ENCODE measurements around the gene PPIC. TPM values are rescaled to one million over a fixed set of nuclear protein-coding genes. Genes with fewer than 3 reads are reported as not detected.

The PPIC gene
- 25.1 TPM for total RNA-seq

DNA sequence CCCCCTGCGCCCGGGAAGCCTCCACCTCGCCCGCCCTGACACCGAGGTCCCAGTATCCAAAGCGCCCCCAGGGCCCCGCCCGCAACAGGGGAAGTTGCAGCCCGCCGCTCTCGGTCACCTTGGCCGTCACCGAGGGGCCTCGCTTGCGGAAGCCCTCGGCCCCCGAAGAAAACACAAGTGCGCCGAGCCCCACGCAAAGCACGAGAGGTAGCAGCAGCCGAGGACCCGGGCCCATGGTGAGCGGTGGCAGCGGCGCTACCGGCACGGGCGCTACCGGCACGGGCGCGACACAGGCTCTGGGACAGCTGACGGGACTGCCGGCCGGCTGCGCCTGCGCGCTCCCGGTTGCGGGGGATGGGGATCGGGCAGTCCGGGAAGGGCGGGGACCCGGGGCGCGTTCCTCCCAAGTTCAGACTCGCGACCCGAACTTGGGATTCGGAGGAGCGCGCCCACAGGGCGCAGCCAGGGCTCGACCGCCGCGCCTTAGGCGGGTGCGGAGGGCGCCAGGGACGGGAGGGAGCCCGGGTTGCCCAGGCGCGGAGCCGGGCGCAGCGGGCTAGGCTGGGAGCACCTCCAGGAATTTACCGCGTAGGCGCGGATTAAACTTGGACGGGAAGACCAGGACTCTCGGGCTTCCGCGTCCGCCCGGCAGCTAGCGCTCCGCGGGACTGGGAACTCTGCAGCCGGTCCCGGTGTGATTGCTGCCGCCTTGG, at the start of gene PPIC:
TSS of gene PPIC (minus strand) at position 335 of the 713 bp plus-strand sequence. CDS start at position 235, 100 bp downstream.
- peak; percentile 92 for ATAC-seq
- intact Hi-C loops (cut with DNase I): no loop called here

DNA sequence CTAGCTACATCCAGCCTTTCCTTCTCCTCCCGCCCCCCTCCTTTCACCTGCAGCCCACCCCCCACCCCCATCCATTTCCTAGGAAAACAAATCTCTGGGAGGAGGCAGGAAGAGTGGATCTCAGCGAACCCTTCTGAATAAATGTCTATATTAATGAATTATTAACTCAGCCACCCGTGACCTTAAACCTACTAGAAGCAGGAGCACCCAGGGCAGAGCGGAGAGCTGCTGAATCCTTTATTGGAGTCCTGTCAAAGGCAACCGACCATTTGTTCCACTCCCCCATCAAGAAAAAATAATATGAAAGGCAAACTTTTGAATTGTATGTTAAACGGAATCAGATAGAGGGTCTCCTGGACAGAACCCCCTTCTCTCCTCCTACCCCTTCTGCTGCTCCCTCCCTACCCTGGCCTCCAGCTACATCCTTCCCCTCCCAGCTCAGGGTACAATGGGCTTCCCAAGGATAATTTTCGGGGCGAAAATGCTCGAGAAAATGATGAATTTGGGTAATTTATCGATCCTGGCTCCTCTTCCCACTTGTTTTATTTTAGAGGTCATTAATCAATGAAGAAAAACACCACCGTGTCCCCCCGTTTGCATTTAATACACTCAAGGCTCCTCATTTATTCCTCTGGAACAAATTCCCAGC, 49.2 kb upstream of the PPIC start:
- DNase-seq (ENCODE audit: low spot score) (no peak), ATAC-seq (no peak)
- intact Hi-C loops (cut with DNase I): no loop called here

More for the DNA sequence above, at the start of gene PPIC:
- DNase-seq (ENCODE audit: low spot score): peak; percentile 88

- DNase-seq (ENCODE audit: low spot score) (no peak), ATAC-seq (no peak)
- intact Hi-C loops (cut with DNase I): no loop called here
Observed at GRCh38 chr5:123084730-123085605, 48.4 kb upstream of the PPIC start.

DNA sequence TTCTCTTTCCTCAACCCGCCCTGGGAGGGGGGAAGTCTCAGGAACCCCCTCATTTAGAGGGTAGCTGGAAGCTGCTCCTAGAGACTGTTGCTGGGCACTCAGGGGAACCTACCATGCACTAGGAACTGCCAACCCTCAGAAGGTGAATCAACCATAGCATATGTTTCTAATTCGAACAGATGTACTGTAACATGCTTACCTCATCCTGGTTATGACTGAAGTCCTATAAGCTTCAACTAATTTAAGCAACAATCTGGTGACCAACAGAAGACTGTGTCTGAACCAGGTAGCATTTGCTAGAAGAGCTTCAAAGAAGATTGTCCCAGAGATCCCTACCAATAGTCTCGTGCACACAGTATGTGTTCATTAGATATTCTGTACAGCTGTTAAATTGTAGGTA, 46.8 kb upstream of the PPIC start:
- DNase-seq (ENCODE audit: low spot score) (no peak), ATAC-seq (no peak)
- intact Hi-C loops (cut with DNase I): no loop called here

- intact Hi-C loops (cut with DNase I): no loop called here
- ATAC-seq (no peak), DNase-seq (ENCODE audit: low spot score) (no peak)
Observed at GRCh38 chr5:123080215-123080614, 43.7 kb upstream of the PPIC start.

DNA sequence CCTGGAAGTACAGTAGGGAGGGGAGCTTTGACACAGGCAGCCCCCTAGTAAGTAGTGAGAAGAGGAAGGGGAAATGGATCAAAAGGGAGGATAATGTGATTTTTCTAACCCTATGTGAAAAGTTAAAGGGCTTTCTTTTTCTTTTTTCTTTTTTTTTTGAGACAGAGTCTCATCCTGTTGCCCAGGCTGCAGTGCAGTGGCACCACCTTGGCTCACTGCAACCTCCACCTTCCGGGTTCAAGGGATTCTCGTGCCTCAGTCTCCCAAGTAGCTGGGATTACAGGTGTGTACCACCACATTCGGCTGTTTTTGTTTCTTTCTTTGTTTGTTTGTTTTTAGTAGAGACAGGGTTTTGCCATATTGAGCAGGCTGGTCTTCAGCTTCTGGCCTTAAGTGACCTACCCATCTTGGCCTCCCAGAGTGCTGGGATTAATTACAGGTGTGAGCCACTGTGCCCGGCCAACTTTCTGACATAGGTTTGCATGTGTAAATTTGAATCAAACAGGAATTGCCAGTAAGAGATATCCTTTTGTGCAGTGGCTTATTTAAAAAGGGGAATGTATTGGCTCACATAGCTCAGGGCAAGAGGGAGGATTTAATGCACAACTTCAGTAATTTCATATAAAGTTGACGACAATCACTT, 39.1 kb upstream of the PPIC start:
- DNase-seq (ENCODE audit: low spot score) (no peak), ATAC-seq (no peak)
- intact Hi-C loops (cut with DNase I): no loop called here

DNA sequence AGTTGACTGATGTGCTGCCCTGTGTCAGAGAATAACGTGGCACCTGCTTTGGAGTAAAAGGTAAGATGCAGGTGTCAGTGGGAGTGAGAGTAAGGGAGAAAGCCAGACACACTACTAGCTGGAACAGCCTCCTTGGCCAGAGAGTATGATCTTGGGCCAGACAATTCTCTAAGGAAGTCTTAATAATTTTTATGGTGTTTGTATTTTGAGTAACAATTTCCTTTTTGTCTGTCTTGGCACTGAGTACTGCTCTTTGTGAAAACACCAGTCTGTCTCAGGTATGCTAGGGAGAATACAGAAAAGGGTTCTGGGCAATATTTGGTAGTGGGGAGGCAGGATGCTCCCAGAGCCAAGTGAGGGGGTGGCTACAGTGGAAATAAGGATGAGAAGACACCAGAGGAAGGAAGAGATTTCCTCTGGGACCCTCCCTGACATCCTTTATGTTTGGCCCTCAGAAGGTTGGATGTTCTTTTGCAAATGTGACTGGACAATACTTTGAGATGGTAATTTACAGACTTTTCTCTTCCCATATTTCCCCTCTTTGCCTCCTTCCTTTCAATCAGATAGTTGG, 31.9 kb upstream of the PPIC start:
- intact Hi-C loops (cut with DNase I): no loop called here

GRCh38 chr5:123066016-123066415, 29.5 kb upstream of the PPIC start:
- DNase-seq (ENCODE audit: low spot score): no peak
- intact Hi-C loops (cut with DNase I): no loop called here
- ATAC-seq: no peak

More for the DNA sequence above, 31.9 kb upstream of the PPIC start:
- DNase-seq (ENCODE audit: low spot score) (no peak), ATAC-seq (no peak)

GRCh38 chr5:123059455-123059854, 22.9 kb upstream of the PPIC start:
- no peak for ATAC-seq
- intact Hi-C loops (cut with DNase I): no loop called here
- no peak for DNase-seq (ENCODE audit: low spot score)

GRCh38 chr5:123051206-123051605, 14.7 kb upstream of the PPIC start:
- ATAC-seq (no peak), DNase-seq (ENCODE audit: low spot score) (no peak)
- intact Hi-C loops (cut with DNase I): loop anchor here (5.0 kb wide), 1 partner anchor 744 kb away; no protein-coding TSS in a partner anchor

GRCh38 chr5:123047706-123048105, 11.2 kb upstream of the PPIC start:
- no peak for DNase-seq (ENCODE audit: low spot score)
- ATAC-seq: no peak
- intact Hi-C loops (cut with DNase I): no loop called here

- DNase-seq (ENCODE audit: low spot score): no peak
- ATAC-seq: no peak
- intact Hi-C loops (cut with DNase I): no loop called here
Observed at GRCh38 chr5:123046222-123046621, 9.7 kb upstream of the PPIC start.

DNA sequence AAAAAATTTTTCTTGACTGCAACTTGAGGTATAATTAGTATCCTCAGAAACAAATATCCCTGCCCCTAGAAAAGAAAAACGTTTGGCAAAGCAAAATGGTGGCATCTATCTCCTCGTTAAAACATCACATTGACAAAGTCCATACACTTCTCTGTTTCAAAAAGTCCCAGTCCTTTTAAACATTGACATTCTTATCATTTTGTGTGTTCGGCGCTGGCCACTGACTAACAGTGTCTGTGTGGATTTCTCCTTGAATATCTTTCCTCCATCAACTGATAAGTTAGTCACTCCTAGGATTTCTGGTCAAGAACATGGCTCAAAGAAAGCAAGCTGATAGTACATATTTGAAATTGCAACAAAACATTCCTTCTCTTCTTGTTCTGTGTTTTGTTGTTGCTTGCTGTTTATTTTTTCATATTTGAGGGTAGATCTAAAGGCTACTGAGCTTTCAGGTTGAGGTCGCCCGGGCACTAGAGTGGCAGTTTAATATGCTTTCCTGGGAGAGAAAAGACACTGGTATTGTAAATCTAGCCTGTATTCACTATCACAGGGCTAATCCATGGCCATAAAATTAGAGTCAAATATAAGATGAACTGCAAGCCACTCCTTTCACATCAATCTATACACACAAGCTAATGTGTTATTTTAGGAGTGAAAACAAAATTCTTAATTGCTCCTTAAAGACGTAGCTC, 8.5 kb upstream of the PPIC start:
- ATAC-seq (no peak), DNase-seq (ENCODE audit: low spot score) (no peak)
- intact Hi-C loops (cut with DNase I): no loop called here

DNA sequence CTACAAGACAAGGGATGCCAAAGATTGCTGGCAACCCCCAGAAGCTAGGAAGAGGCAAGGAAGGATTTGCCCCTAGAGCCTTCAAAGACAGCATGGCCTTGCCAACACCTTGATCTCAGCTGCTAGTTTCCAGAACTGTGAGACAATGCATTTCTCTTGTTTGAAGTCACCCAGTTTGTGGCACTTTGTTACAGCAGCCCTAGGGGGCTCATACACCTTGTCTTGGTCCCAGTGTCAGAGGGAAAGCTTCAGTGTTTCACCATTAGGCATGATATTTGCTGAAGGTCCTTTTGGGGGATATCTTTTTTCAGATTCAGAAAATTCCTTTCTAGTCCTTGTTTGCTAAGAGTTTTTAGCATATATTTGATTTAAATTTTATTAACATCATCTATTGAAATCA, 3.1 kb upstream of the PPIC start:
- intact Hi-C loops (cut with DNase I): no loop called here
- ATAC-seq: no peak
- no peak for DNase-seq (ENCODE audit: low spot score)

DNA sequence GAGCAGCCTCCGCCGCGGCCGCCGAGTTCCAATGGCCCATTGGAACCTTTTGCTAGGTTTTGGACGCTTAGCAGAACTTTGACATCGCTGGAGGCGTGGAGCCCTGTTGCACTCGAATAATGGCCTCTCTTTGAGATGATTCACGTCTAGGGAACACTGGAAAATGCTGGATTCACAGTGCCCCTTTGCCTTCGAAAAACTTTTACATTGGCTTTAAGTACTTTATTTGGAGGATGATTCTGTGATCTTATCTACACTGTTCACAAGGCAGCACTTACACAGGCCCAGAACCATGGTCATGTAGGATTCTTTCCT, 536 bp upstream of the PPIC start:
- no peak for ATAC-seq
- no peak for DNase-seq (ENCODE audit: low spot score)
- intact Hi-C loops (cut with DNase I): no loop called here

DNA sequence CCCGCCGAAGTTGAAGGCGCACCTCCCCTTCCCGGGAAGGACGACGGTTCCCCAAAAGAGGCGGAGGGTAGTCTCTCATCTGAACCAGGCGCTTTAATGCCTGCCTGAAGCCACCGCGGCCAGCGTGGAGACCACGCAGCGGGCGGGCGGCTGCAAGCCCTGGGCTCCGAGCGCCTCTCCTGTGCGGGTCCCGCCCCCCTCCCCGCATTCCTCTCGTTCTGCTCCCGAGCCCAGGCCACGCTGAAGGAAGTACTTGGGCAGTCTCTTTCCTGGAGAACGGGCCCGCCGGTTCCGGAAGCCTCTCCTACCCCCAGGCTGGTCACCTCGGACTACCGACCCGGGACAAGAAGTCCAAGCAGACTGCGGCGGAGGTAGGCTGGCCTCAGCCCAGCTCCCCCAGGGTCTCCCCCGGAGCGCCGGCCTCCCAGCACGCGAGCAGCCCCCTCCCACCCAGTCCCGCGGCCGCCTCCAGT, 571 bp downstream of the PPIC start:
- intact Hi-C loops (cut with DNase I): no loop called here

DNA sequence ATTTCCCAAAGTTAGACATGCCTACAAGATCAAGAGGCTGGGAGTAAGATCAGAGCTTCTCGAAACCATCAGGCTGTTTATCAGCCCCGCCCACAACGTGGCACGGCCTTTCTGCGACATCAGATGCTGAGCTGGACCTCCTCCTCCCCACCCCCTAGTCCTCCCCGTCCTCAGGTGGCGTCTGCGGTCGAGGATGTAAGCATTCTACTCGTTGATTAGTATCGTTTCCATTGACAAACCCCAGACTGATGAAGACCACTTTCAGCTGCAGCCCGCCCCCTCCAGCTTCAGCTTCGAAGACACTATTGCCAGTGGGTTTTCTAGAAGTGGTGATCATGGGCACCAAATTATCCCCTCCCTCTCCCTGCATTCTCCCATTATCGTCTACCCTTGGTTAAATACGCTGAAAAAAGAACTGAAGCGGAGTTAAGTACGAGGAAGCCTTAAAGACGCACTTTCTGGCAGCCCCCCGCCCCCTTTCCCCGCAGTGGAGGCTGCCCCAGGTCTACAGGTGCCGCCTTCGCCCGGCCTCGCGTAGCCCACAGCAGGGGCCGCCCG, 1.1 kb downstream of the PPIC start:
- DNase-seq (ENCODE audit: low spot score): peak; percentile 64
- peak; percentile 44 for ATAC-seq
- intact Hi-C loops (cut with DNase I): no loop called here

More for the DNA sequence above, 571 bp downstream of the PPIC start:
- peak; percentile 72 for ATAC-seq
- peak; percentile 68 for DNase-seq (ENCODE audit: low spot score)

DNA sequence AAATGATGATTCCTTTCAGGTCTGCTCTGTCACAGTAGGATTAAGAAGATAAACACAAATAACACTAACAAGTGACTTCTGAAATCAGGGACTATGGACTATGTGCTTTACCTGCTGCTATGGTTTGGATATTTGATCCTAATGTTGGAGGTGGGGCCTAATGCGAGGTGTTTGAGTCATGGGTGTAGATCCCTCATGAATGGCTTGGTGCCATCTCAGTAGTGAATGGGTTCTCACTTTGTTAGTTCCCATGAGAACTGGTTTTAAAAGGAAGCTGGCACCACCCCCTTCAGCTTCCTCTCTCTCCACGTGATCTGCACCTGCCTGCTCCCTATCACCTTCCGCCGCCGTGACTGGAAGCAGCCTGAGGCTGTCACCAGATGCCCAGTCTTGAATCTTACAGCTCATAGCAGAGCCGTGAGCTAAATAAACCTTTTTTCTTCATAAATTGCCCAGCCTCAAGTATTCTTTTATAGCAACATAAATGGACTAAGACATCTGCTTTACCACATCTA, 3.3 kb downstream of the PPIC start:
- ATAC-seq (no peak), DNase-seq (ENCODE audit: low spot score) (no peak)
- intact Hi-C loops (cut with DNase I): no loop called here

All from sciatic nerve (tissue), 2 donors.